ENCODE measurements around the gene PPP6R3.

GRCh38 chr11:68610452-68611116, 150.0 kb downstream of the PPP6R3 start:
- TF ChIP-seq POLR2A (IDR thresholded peaks at IDR 0.05) (no peak), CTCF (IDR thresholded peaks at IDR 0.05) (peak in 1 of 6 experiments; percentile 9)
